HCT116 (cell line): ENCODE measurements around the gene AUP1. TPM values are rescaled to one million over a fixed set of nuclear protein-coding genes. Genes with fewer than 3 reads are reported as not detected.
A peak's percentile ranks its signal among the peaks of the same experiment; 100 is the strongest.

Experiments
- ATAC-seq: fragments of 200-7000 bp; cut with Tn5 transposase; 2 replicates; pipeline ENCODE4 v1.9.1; 2020; ENCODE audit warnings: mild to moderate bottlenecking, moderate library complexity
- BruUV-seq: library from RNA; stranded (reverse); fragments of 400-500 nt; replicated peaks from 2 replicates; lab custom pipeline; 2021; lab: Mats Ljungman, UMichigan
- CTCF ChIA-PET: fragments of 300-600 bp; sonication (Branson Sonifier 250); formaldehyde crosslinking; loops from one replicate; lab custom pipeline; 2021; ENCODE audit warnings: antibody characterized with exemption; lab: Charles Lee
- POLR2A ChIA-PET: fragments of 300-600, 350-600 bp; sonication (Branson Sonifier 250); formaldehyde crosslinking; loops from one replicate; lab custom pipeline; 2021; ENCODE audit warnings: antibody characterized with exemption; lab: Charles Lee
- RAD21 ChIA-PET, 2 experiments: fragments of 300-600 bp; sonication (Branson Sonifier 250); formaldehyde crosslinking; loops; one replicate each; lab custom pipeline; 2023; ENCODE audit warnings: low total read pairs in 2 of 2; ENCODE audit not compliant: uncharacterized antibody in 2 of 2, unreplicated experiment in 2 of 2, low non-redundant PET in 1 of 2; lab: Charles Lee
- DNase-seq: peaks from one replicate; pipeline ENCODE4 v3.0.0-alpha.2; 2010; ENCODE audit warnings: low read depth, low spot score
- H2AFZ ChIP-seq: fragments of 200-600 bp; shearing (Covaris generic), sonication (generic); 2 replicates; pipeline ENCODE4 v1.6.1; 2017; ENCODE audit warnings: low read depth, mixed run types, mixed read lengths, antibody characterized with exemption, low read length; ENCODE audit not compliant: poor library complexity, severe bottlenecking
- H3K27ac ChIP-seq: 2 replicates; pipeline ENCODE4 v1.5.1; 2012; ENCODE audit warnings: low read depth, low read length
- H3K27me3 ChIP-seq: fragments of 200-600 bp; sonication (generic); 2 replicates; pipeline ENCODE4 v1.6.1; 2016; ENCODE audit warnings: mixed run types, low read length, mixed read lengths; ENCODE audit not compliant: insufficient read depth
- H3K36me3 ChIP-seq, 2 experiments: fragments of 200-500 bp in 1 of 2; fragments of 200-600 bp in 1 of 2; sonication (Bioruptor generic) in 1 of 2; sonication (generic) in 1 of 2; 2 replicates each; pipeline versions ENCODE4 v1.5.1 to v1.6.1; 2014 to 2016; ENCODE audit warnings: low read length in 2 of 2, inconsistent platforms in 1 of 2, mixed read lengths in 1 of 2, mixed run types in 1 of 2; ENCODE audit not compliant: insufficient read depth in 2 of 2, control insufficient read depth in 1 of 2
- H3K4me1 ChIP-seq, 2 experiments: fragments of 200-600 bp in 1 of 2; sonication (generic) in 1 of 2; 2 replicates each; pipeline versions ENCODE4 v1.5.1 to v1.6.1; 2012 to 2017; ENCODE audit warnings: low read length in 2 of 2, inconsistent platforms in 1 of 2, mild to moderate bottlenecking in 1 of 2, mixed read lengths in 1 of 2, mixed run types in 1 of 2, moderate library complexity in 1 of 2; ENCODE audit not compliant: insufficient read depth in 2 of 2, control insufficient read depth in 1 of 2
- H3K4me2 ChIP-seq: fragments of 200-600 bp; sonication (generic); 2 replicates; pipeline ENCODE4 v1.6.1; 2017; ENCODE audit warnings: mixed run types, low read length, mixed read lengths
- H3K4me3 ChIP-seq, 2 experiments: fragments of 200-600 bp in 1 of 2; sonication (generic) in 1 of 2; replicated peaks in 1 of 2; 2 replicates each; pipeline ENCODE4 v1.5.1; 2011 to 2016; ENCODE audit warnings: low read length in 2 of 2, control low read depth in 1 of 2, low read depth in 1 of 2, mild to moderate bottlenecking in 1 of 2, mixed read lengths in 1 of 2, mixed run types in 1 of 2
- H3K79me2 ChIP-seq: fragments of 200-600 bp; sonication (generic); 2 replicates; pipeline ENCODE4 v1.6.1; 2017; ENCODE audit warnings: mild to moderate bottlenecking, mixed run types, low read length, moderate library complexity, mixed read lengths; ENCODE audit not compliant: insufficient read depth
- H3K9ac ChIP-seq: fragments of 200-600 bp; sonication (generic); 2 replicates; pipeline ENCODE4 v1.6.1; 2016; ENCODE audit warnings: low read length, mixed read lengths
- H3K9me2 ChIP-seq: fragments of 200-600 bp; sonication (generic), shearing (Covaris generic); 2 replicates; pipeline ENCODE4 v1.6.1; 2017; ENCODE audit warnings: mixed run types, mild to moderate bottlenecking, moderate library complexity; ENCODE audit not compliant: insufficient read depth
- H3K9me3 ChIP-seq, 2 experiments: fragments of 200-500 bp in 1 of 2; fragments of 200-600 bp in 1 of 2; sonication (Bioruptor generic) in 1 of 2; sonication (generic) in 1 of 2; 2 replicates each; pipeline ENCODE4 v1.6.1; 2014 to 2017; ENCODE audit warnings: low read length in 2 of 2, mixed read lengths in 2 of 2, inconsistent platforms in 1 of 2, low read depth in 1 of 2, mild to moderate bottlenecking in 1 of 2, mixed run types in 1 of 2, moderate library complexity in 1 of 2; ENCODE audit not compliant: control insufficient read depth in 1 of 2, insufficient read depth in 1 of 2
- H4K20me1 ChIP-seq: fragments of 200-600 bp; sonication (generic), shearing (Covaris generic); 2 replicates; pipeline ENCODE4 v1.6.1; 2017; ENCODE audit warnings: mixed run types, mild to moderate bottlenecking, moderate library complexity; ENCODE audit not compliant: insufficient read depth
- ELF1 ChIP-seq: IDR thresholded peaks from 2 replicates; pipeline ENCODE4 v1.6.1; 2012; ENCODE audit warnings: low read depth, borderline replicate concordance
- EZH2 ChIP-seq: fragments of 200-600 bp; sonication (generic); IDR thresholded peaks from 2 replicates; pipeline ENCODE4 v1.6.1; 2017; ENCODE audit warnings: antibody characterized with exemption, mixed run types
- EZH2phosphoT487 ChIP-seq: fragments of 200-600 bp; IDR thresholded peaks from 2 replicates; pipeline ENCODE4 v1.6.1; 2018; ENCODE audit warnings: antibody characterized with exemption, borderline replicate concordance
- FOSL1 ChIP-seq: IDR thresholded peaks from 2 replicates; pipeline ENCODE4 v1.6.1; 2012; ENCODE audit warnings: low read depth
- JUND ChIP-seq: IDR thresholded peaks from 2 replicates; pipeline ENCODE4 v1.6.1; 2012
- POLR2AphosphoS5 ChIP-seq: IDR thresholded peaks from 2 replicates; pipeline ENCODE4 v1.6.1; 2011; ENCODE audit warnings: mild to moderate bottlenecking, low read depth, low read length, moderate library complexity
- RAD21 ChIP-seq: IDR thresholded peaks from 2 replicates; pipeline ENCODE4 v1.6.1; 2012; ENCODE audit warnings: low read depth, mild to moderate bottlenecking
- SRF ChIP-seq: IDR thresholded peaks from 2 replicates; pipeline ENCODE4 v1.6.1; 2012; ENCODE audit warnings: low read depth
- TCF7L2 ChIP-seq: IDR thresholded peaks from 2 replicates; pipeline ENCODE4 v1.7.0; 2011; ENCODE audit warnings: borderline replicate concordance, inconsistent platforms; ENCODE audit not compliant: insufficient read depth, insufficient read length; ENCODE audit errors: extremely low read depth
- YY1 ChIP-seq: IDR thresholded peaks from 2 replicates; pipeline ENCODE4 v1.6.1; 2011; ENCODE audit warnings: low read length, low read depth, moderate library complexity, mild to moderate bottlenecking; ENCODE audit not compliant: insufficient replicate concordance; ENCODE audit errors: extremely low read depth
- ZBTB33 ChIP-seq: IDR thresholded peaks from 2 replicates; pipeline ENCODE4 v1.6.1; 2011; ENCODE audit warnings: mild to moderate bottlenecking, low read length, moderate library complexity; ENCODE audit not compliant: insufficient replicate concordance; ENCODE audit errors: extremely low read depth
- ZFX ChIP-seq: fragments of 450-650 bp; IDR thresholded peaks from 2 replicates; pipeline ENCODE4 v1.6.1; 2017
- intact Hi-C: fragments of 100-400 bp; cut with micrococcal nuclease; formaldehyde crosslinking; loops from 2 replicates; pipeline ENCODE4 v1.10.0; 2022
- total RNA-seq: library from RNA; stranded (reverse); gene quantifications from one replicate; pipeline ENCODE4 v1.2.1, GENCODE V29; 2021; ENCODE audit not compliant: unreplicated experiment
- TF ChIP-seq, protein P1 (sequence below): IDR thresholded peaks from 2 replicates; pipeline ENCODE4 v1.6.1; 2012
- TF ChIP-seq, protein P2 (sequence below): IDR thresholded peaks from 2 replicates; pipeline ENCODE4 v1.6.1; 2012

Gene AUP1
- total RNA-seq, 1 experiment from 2014 or later, result 116 TPM

DNA sequence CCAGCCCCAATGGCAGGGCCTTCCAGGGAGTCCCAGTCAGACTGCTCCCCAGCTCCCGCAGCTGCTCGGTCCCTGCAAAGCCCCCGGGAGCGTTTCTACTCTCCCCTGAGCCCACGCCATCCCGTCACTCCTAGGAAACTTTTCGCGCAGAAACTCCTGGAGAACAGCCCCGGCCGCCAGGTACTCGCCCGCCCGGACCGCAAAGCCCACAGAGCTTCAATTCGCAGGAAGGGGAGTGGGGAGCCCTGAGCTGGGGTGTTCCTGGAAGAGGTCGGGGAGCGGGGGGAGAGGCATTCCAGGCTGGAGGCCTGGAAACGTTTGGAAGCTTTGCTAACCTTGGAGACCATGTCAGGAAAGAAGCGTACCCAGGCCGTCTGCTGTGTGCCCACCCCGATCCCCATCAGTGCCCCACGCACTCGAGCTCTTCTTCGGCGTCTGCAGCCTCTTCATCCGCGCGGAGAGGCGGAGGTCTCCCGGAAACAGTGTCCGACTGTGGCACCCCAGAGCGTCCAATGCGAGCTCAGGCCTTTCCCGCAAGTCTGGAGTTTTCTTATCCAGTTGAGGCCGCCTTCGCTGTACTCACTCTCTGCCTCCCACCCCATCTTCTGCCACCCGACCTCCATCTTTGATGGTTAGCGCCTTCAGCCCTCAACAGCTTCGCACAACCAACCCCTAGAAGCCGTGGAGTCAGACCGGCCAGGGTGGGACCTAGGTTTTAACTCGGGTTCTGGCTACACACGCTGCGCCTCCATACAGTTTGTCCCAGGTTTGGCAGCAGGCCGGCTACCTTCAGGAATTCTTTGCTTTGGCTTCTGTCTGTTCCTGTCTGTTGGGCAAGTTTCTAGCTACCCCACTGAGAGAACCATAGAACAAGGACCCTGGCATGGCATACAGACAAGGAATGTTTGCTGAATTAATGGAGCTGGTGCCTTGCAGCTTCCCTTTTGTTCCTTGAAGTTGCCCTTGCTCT lies 25.7 kb downstream of the AUP1 start:
- ChIA-PET RAD21 (no interaction called here), CTCF (interaction anchor here (1.7 to 1.8 kb wide), 2 partner anchors 21 to 28 kb away, joined by 4 to 9 read pairs; partner anchors contain the start of genes CCDC142 and TTC31)
- intact Hi-C loops, result loop anchor here (2.0 kb wide), 1 partner anchor 21 kb away; the partner anchor contains the start of genes CCDC142 and TTC31
- BruUV-seq, result no TSS peak
- Histone ChIP-seq H3K4me1 (peaks cover 28 to 63% of the 10 kb centered on the region in 2 experiments), H3K9me2 (no peaks in the 10 kb centered on the region), H3K79me2 (peaks cover 22% of the 10 kb centered on the region), H3K4me2 (peak overlapping the region; percentile 95), H3K27me3 (no peaks in the 10 kb centered on the region), H4K20me1 (no peaks in the 10 kb centered on the region), H2AFZ (no peak overlapping the region)
- DNase-seq, result no peak
- TF ChIP-seq POLR2AphosphoS5 (no peak), ZBTB33 (no peak), YY1 (no peak), ZFX (no peak), EZH2 (no peak), EZH2phosphoT487 (no peak), ELF1 (no peak), SRF (no peak), TCF7L2 (no peak), FOSL1 (no peak), JUND (no peak), RAD21 (no peak)
- TF ChIP-seq, protein P1, sequence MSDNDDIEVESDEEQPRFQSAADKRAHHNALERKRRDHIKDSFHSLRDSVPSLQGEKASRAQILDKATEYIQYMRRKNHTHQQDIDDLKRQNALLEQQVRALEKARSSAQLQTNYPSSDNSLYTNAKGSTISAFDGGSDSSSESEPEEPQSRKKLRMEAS, result no peak
- TF ChIP-seq, protein P2, sequence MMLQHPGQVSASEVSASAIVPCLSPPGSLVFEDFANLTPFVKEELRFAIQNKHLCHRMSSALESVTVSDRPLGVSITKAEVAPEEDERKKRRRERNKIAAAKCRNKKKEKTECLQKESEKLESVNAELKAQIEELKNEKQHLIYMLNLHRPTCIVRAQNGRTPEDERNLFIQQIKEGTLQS, result no peak
- TF ChIP-seq, all 23 proteins: peak for 0
- H3K9ac ChIP-seq, result peak overlapping the region; percentile 85
- no peak for ATAC-seq
- peaks cover 3 to 16% of the 10 kb centered on the region in 2 experiments; a peak in 2 of 4 replicates for H3K36me3 ChIP-seq
- H3K27ac ChIP-seq, result peak overlapping the region; percentile 91
- no peaks in the 10 kb centered on the region for H3K9me3 ChIP-seq
- POLR2A ChIA-PET, result interaction anchor here (0.9 to 1.5 kb wide), 2 partner anchors 28 to 61 kb away, joined by 3 to 4 read pairs; no protein-coding TSS in a partner anchor
- peak overlapping the region; percentile 83 to 89 for H3K4me3 ChIP-seq
